Measurements from ENCODE around the gene LCE6A. TPM values are rescaled to one million over a fixed set of nuclear protein-coding genes. Genes with fewer than 3 reads are reported as not detected.

The LCE6A gene
- not detected for polyA plus RNA-seq (2013, experiment 1 of 2; ENCODE audit: insufficient read length)
- not detected for polyA plus RNA-seq (2013, experiment 2 of 2; ENCODE audit: insufficient read length)

DNA sequence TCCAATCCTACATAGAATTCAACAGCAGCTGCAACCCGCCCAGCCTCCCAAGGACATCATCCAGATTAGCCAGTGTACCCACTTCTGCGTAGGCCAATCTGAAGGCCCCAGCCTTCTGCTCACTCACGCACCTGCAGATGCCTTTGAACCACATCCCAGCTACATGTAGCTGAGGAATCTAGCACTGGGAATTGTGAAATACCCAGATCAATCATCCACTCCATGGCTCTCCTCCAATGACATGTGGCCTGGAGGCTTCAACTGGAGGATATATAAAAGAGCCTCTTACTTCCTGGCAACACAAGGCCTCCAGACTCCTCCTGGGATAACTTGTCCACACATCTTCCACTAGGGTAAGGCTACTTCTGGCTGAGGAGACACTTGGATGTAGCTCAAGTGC lies at the start of gene LCE6A:
Gene LCE6A (plus strand): TSS at position 301 of the 400 bp plus-strand sequence. CDS start 665 bp downstream, outside the sequence.
- DNase-seq = no peak

- no peak for DNase-seq
These were observed 47.0 kb upstream of the LCE6A start for GRCh38 chr1:152795686-152796085.

- no peak for DNase-seq
These were observed 46.2 kb upstream of the LCE6A start, which contains the start of gene LCE1D for GRCh38 chr1:152796421-152796820. TSS of gene LCE1D (plus strand) at chr1:152796721. CDS start at chr1:152797795, 1,074 bp downstream.

GRCh38 chr1:152801333-152801732 lies 41.3 kb upstream of the LCE6A start:
- no peak for DNase-seq

GRCh38 chr1:152806576-152806975 lies 36.1 kb upstream of the LCE6A start, which contains the start of gene LCE1C:
TSS of gene LCE1C (minus strand) at chr1:152806651. CDS start at chr1:152805478, 1,173 bp downstream.
- no peak for DNase-seq

GRCh38 chr1:152811050-152811449 lies 31.6 kb upstream of the LCE6A start:
- no peak for DNase-seq

- no peak for DNase-seq
These were observed 31.0 kb upstream of the LCE6A start, which contains the start of gene LCE1B for GRCh38 chr1:152811671-152812070. TSS of gene LCE1B (plus strand) at chr1:152811971. CDS start at chr1:152812447, 476 bp downstream.

- DNase-seq = no peak
These were observed 25.3 kb upstream of the LCE6A start for GRCh38 chr1:152817309-152817708.

- no peak for DNase-seq
These were observed 19.4 kb upstream of the LCE6A start for GRCh38 chr1:152823294-152823693.

GRCh38 chr1:152824964-152825363 lies 17.7 kb upstream of the LCE6A start:
- DNase-seq = no peak

- DNase-seq = no peak
These were observed 15.5 kb upstream of the LCE6A start, which contains the start of gene LCE1A for GRCh38 chr1:152827173-152827572. TSS of gene LCE1A (plus strand) at chr1:152827473. CDS start at chr1:152827473, 0 bp downstream.

DNA sequence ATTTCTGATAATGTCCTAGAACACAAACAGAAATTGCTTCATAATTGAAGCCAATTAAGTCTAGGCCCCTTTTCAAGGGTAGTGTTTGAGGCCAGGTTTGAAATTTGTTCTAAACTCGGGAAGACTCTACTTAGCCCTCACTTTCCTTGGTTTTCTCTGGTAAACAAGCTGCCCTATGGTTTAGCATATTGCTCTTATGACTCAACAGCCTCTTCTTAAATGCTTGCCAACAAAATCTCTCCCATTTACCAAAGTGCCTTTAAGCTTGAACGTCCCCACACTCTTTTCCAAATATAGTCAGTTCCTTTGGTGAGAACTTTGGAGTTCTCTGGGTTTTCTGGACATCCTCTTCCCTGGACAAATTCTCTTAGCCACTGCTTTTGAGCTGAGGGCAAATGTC lies 5.8 kb upstream of the LCE6A start:
- DNase-seq = no peak

GRCh38 chr1:152855661-152856060 lies 13.0 kb downstream of the LCE6A start:
- no peak for DNase-seq

DNA sequence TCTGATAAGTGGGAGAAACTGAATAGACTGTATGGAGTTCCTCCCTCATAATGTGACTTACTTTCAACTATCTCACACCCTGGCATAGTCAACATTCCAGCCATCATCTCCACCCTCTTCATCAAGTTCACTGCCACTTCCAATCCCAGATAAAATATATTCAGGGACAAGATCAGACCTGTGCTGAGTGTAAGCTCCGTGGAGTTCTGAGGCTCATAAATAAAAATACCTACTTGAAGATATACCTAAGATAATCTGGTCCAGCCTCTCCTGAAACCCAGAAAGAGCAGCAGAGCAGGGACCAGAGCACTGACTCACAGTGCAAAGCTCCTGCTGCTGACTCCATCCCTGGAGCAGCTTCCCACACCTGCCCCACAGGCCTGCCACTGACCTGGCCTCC lies 15.4 kb downstream of the LCE6A start:
- DNase-seq = no peak

- DNase-seq = no peak
These were observed 17.0 kb downstream of the LCE6A start, which contains the start of gene LCE7A for GRCh38 chr1:152859696-152860095. TSS of gene LCE7A (plus strand) at chr1:152859996. CDS start at chr1:152860698, 702 bp downstream.

DNA sequence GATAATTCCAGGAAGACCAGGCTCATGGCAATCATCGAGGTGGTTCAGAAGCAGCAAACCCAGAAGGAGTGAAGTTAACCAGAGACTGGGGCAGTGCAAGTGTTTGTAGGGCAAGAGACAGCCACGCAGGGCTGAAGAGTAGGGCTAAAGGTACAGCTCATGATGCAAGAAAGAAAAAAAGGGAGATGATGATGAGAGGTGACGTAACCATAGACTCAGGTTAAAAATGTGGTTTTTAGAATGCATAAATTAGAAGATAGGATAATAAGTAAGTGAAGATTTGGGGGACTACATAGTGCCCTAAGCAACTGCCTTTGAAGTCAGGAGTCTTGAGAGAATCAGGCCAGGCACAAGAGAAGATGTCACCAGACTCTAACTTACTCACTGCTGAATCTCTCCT lies 17.5 kb downstream of the LCE6A start:
- no peak for DNase-seq

GRCh38 chr1:152861374-152861773 lies 18.7 kb downstream of the LCE6A start:
- DNase-seq = no peak

- DNase-seq = no peak
These were observed 21.8 kb downstream of the LCE6A start for GRCh38 chr1:152864443-152864842.

- no peak for DNase-seq
These were observed 23.7 kb downstream of the LCE6A start for GRCh38 chr1:152866321-152866720.

DNA sequence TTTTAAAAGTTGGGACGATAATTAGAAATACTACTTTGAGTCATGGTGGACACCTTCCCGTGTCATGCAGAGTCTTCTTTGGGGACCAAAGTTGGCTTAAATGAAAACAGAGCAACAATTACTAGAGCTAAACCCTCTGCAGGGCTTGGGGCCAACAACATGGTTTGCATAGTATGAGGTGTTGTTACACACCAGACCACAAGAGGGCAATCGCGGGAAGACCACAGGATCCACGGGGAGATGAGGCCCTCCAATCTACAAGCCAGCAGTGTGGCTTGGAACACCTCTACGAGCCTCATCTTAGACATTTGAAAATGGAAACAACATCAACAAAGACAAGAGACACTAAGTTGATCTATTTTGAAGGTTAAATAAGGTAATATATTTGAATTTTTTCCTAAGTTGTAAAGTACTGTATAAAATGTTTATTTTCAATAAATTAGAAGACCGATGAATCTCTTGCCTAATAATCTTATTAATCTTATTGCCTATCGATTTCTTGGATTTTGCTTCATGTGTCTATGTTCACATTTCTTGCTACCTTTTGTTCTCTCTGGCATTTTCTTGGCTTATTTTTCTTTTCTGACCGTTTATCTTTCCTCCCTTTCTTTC lies 27.3 kb downstream of the LCE6A start:
- peak; percentile 67 for DNase-seq

DNA sequence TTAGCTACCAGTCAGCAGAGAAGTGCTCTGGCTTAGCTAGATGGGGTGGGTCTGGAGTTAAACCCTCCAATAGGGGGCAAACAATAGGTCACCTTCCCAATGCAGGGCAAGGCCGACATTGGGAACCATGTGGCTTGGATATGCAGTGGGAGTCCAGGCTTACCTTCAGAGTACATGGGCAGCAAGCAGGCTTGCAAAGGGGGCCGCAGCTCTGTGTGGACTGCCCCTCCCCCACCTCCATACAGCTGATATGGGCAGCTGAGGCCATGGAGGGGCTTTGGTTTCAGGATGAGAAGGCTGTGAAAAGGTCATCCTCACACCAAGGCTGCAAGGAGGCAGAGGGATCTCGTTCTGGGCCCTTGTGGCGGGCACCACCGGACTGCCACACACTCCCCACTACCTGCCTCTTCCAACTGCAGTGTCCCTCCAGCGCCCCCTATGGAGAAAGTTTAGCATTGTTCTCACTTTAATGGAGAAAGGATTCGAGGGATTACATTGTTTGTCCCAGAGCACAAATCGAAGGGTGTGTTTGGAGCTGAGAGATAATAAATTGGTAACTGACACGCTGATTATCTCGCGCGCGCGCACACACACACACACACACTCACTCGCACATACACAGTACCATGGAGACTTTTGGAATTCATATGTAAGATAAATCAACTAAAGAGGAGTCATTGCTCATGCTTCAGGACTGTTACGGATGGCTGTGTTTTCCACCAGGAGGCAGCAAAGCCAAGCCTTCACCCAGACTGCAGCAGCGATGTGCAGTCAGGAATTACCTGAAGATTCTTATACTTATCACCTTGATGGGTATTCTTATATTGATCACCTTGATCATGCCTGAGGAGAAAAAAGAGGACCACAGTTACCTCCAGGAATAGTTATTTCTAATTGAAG lies 28.4 kb downstream of the LCE6A start:
- peak; percentile 38 for DNase-seq

DNA sequence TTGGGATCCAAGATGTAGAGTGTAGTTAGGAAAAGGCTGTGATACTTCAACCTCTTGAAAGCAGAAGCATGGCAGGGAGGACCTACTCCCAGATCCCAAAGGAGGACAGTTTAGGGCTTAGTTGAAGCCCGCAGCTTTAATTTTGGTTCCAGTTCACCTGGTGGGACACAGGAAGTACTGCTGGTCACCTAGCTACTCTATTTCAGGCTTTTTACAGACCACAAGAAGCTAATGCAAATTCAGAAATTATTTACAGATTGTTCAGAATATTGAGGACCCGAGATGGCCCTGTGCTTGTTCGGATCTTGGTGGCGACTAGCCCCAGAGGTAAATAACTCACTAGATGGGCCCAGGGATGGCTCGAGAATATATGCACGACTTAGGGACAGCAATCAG lies 29.1 kb downstream of the LCE6A start:
- no peak for DNase-seq

GRCh38 chr1:152873495-152873894 lies 30.8 kb downstream of the LCE6A start:
- peak; percentile 84 for DNase-seq
